GM13976 (cell line): ENCODE data around the gene TGFBI.

ENCODE experiments used
- DNase-seq: peaks from one replicate; pipeline ENCODE4 v3.0.0; 2012; ENCODE audit warnings: low spot score
- CTCF ChIP-seq: IDR thresholded peaks from 2 replicates; pipeline ENCODE4 v1.5.1; 2012; ENCODE audit warnings: borderline replicate concordance, mild to moderate bottlenecking; ENCODE audit not compliant: insufficient read depth; ENCODE audit errors: extremely low read depth, missing control alignments, control extremely low read depth
- in situ Hi-C: fragments of 300-500 bp; cut with MboI; formaldehyde crosslinking; loops from one replicate; pipeline ENCODE4 v1.12.0; 2022; ENCODE audit warnings: low sequenced_read_pairs, mixed read lengths, inconsistent platforms; ENCODE audit not compliant: unreplicated experiment

Gene TGFBI

GRCh38 chr5:136000147-136000546, 28.6 kb upstream of the TGFBI start:
- in situ Hi-C loops = no loop called here
- TF ChIP-seq CTCF = no peak
- no peak for DNase-seq

- no peak for TF ChIP-seq CTCF
- no peak for DNase-seq
- in situ Hi-C loops = no loop called here
Observed at GRCh38 chr5:136000932-136001331, 27.9 kb upstream of the TGFBI start.

GRCh38 chr5:136001466-136001981, 27.3 kb upstream of the TGFBI start:
- no peak for DNase-seq
- no peak for TF ChIP-seq CTCF
- in situ Hi-C loops = no loop called here

GRCh38 chr5:136004436-136004835, 24.4 kb upstream of the TGFBI start:
- TF ChIP-seq CTCF = no peak
- DNase-seq = no peak
- in situ Hi-C loops = no loop called here

GRCh38 chr5:136005476-136005875, 23.3 kb upstream of the TGFBI start:
- in situ Hi-C loops = no loop called here
- DNase-seq = no peak
- no peak for TF ChIP-seq CTCF

- DNase-seq = no peak
- in situ Hi-C loops = no loop called here
- no peak for TF ChIP-seq CTCF
Observed at GRCh38 chr5:136006164-136006563, 22.6 kb upstream of the TGFBI start.
